ENCODE measurements around the gene TTBK2. TPM values are rescaled to one million over a fixed set of nuclear protein-coding genes. Genes with fewer than 3 reads are reported as not detected.

Gene TTBK2
- total RNA-seq, 1 experiment from 2014 or later: 18.6 TPM

Other genes with a start within 250 kb of the TTBK2 start
- 16.4 to 24.2 TPM (median 23.0 TPM) in 3 replicates for gene CDAN1, start 183.7 kb downstream of the TTBK2 start, total RNA-seq (2021)
- gene UBR1, start 185.3 kb upstream of the TTBK2 start, total RNA-seq (2021): 17.2 to 18.9 TPM (median 17.9 TPM) in 3 replicates
- 4.6 to 5.6 TPM (median 5.0 TPM) in 3 replicates for gene TMEM62, start 212.8 kb upstream of the TTBK2 start, total RNA-seq (2021)

Data from WTC11 (cell line).